ENCODE results near the gene NXT1.
A peak's percentile ranks its signal among the peaks of the same experiment; 100 is the strongest.

DNA sequence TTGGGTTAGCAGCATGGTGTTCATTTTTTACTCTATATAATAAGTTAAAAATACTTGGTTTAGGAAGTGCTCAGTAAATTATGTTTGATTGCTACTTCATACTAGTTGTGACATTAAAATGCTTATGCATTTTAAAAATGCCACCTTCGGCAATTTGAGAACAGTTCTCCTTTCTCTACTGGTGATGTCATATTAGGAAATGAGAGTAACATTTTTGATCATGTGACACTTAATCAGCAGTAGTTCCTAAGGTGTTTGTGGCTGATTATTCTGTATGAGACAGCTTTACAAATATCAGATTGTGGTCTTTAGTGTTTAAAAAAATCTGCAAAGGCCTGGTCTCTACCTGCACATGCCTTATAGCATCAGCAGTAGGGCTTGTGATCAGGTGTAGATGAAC, 15.8 kb downstream of the NXT1 start:
- TF ChIP-seq POLR2A (IDR thresholded peaks at IDR 0.05; ENCODE audit: low read depth, low read length), result no peak
- no peak for TF ChIP-seq TAF1 (IDR thresholded peaks at IDR 0.05; ENCODE audit: low read depth, low read length)
- no peak for TF ChIP-seq POLR2AphosphoS5 (IDR thresholded peaks at IDR 0.05; ENCODE audit: low read depth, low read length)
- peak; percentile 70 for TF ChIP-seq SPI1 (IDR thresholded peaks at IDR 0.05; ENCODE audit: low read depth, low read length)
- no peak for TF ChIP-seq PAX5 (IDR thresholded peaks at IDR 0.05; ENCODE audit: insufficient read depth, low read length, severe bottlenecking)

All from GM12891 (cell line).